Activated gamma-delta T cell treated with anti-CD3 and anti-CD28 coated beads, Interleukin-2, amount 50 U/mL, for 16 hours (primary cell): ENCODE data around the gene FADS6.
"Not testable (repeated sequence)": the region's sequence is repeated elsewhere in the genome, so short reads cannot be mapped to it uniquely, and the experiment has no call there.

Experiments used
- DNase-seq: peaks from one replicate; pipeline ENCODE4 v3.0.0-alpha.2; 2020; ENCODE audit warnings: low read depth

Gene FADS6

DNA sequence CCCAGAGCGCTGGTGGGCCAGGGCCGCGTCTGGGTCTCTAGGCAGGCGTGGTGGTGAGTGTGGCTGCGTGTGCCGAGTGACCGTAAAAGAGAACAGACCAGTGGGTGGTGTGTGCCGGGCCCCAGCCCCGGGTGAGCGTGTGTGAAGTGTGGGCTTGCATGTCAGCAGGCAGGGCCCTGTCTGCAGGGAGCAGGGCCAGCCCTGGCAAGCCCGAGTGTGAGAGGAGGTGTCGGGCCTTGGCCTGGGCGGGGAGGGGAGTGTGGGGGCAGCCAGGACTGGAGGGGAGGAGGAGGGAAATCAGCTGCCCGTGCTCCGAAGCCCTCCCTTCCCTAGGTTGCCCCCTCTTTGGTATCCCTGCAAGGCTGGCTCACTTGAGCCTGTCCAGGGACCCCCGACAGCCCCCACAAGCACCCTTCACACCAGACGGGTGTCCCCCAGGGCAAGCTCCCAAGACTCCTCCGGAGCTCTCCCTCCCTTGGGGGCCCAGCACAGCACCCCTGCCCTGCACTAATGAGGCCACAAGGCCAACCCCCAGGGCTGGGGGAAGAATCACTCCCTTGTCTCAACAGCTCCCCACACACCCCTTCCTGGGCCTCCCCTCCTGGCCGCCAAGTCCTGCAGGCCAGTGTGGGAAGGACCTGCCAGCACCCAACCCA lies 27.7 kb upstream of the FADS6 start:
- no peak for DNase-seq

DNA sequence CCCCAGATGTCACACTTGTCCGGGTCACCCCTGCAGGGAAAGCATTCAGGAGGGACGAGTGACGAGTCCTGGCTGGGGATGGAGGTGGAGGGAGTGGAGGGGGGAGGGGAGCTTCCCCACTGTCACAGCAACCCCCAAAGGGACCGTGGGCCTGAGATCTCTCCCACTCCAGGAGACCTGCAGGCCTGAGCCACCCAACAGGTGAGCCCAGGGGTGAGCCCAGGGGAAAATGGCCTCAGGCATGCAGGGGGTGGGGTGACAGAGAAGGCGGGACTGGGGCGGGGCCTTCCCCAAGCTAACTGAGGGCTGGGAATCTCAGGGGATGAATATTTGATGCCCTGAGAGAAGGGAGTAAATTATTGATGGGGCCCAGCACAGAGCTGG lies 27.2 kb upstream of the FADS6 start:
- no peak for DNase-seq

DNA sequence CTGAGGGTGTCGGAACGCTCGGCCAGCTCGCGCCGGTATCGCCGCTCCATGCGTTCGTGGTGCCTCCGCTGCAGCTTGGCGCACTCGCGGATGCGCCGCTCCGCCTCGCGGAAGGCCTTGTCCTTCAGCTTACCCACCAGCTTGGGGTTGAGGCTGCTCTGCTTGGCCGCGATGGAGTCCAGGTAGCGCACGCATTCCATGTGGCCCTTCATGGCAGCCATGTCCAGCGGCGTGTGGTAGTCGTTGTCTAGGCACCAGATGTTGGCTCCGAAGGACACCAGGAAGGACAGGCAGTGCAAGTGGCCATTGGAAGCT lies 26.8 kb upstream of the FADS6 start:
- DNase-seq = no peak

DNA sequence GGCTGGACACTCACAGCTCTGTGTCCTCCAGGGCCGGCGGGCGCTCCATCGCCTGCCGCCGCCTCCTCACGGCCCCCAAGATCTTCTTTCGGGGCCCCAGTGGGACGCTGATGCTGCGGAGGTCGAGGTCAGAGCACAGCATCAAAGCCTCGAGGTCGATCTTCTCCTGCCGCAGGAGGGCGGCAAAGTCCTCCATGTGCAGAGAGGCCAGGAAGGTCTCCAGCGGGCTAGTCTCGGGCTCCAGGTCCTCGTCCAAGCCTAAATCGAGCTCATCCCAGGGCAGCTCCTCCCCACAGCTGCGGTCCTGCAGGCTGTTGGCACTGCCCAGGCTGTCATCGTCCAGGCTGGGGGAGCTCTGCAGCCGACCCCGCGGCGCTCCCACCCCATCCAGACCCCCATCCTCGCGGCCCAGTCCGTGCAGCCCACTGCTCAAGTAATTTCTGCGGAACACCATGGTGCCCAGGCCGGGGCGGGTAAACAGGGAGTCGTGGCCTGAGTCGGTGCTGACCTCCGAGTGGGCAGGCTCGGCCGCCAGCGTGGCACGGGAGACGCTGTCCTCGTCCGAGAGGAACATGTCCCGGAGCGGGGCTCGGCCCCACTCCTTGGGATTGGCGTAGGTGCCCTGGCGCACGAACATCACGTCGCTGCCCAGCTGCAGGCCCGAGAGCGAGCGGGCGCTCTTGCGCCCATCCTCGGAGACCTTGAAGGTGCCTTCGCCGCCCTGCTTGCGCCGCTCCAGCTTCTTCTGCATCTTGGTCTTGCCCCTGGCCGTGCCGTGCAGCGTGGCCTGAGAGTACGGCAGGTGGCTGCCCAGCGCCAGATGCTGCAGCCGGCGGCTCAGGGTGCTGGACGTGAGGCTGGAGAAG lies 26.2 kb upstream of the FADS6 start:
- DNase-seq = no peak

DNA sequence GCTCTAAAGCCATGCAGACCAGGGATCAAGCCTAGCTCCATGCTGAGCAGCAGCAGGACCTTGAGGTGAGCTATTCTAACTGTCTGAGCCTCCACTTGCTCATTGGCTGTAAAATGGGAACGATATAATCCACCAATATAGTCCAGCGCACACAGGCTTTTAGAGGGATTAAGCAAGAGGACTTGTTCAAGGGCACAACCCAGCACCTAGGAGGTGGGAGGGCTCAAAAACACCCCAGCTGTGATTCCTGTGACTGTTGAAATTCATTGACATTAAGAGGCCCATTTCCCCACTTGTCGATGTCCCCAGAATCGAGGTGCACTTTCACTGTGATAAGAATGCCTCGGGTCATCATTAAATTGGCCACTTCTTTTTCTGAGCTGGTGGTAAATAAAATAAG lies 25.5 kb upstream of the FADS6 start:
- DNase-seq = no peak

DNA sequence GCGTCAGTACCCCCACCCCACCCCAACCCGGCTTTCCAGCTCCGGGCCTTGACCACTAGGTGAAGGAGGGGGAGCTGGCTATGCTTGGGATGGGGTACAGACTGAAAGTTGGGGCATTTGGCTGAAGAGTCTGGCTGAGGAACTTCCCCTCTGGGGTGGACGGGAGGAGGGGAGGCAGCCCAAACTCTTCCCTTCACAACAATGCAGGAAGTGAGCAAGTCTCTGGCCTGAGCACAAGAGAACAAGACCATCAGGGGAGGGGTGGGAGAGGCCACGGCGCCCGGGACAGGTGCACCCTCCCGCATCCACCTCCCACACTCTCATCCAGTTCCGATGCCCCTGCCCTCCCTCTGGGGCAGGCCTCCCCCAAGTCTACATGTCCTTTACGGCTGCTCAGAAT lies 24.0 kb upstream of the FADS6 start:
- no peak for DNase-seq

DNA sequence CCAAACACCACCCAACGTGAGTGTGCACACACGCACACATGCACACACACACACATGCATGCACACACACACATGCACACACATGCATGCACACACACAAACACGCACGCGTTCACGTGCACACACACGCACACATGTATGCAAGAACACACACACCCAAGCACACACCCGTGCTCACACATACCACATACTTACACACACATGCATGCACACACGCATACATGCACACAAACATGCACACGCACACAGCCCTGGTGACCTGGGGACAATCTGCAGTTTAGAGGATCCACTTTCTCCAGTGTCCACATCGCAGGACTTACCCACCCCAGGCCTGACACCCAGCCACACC lies 23.4 kb upstream of the FADS6 start:
- no peak for DNase-seq

DNA sequence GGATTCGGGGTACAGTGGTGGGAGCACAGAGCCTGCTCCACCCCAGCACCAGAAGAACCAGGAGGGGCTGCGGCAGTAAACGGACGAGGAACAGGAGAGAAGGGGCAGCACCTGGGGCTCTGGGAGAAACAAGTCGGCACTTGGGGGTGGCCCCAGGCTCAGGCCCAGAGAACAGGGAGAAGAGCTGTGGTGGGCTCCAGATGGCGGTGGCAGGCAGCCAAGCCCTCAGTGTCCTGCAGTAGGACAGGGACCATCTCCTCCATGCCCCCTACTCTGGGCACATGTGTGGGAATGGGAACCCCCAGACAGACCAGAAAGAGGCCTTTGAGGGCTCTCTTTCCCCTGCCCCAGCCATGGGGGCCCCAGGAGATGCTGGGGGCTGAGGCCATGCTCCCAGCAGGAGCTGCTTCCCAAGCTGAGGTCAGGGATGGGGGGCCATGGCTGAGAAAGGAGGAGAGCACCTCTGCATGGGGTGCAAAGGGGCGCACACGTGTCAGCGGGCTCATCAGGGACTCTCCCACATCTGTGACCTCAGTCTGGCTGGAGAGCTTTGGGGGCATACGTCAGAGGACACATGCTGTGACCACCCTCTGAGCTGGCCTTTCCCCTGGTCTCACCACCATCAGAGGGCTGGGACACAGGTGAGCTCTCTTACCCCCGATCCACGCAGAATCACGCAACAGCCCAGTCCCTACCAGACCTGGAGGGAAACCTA lies 22.9 kb upstream of the FADS6 start:
- DNase-seq = no peak

DNA sequence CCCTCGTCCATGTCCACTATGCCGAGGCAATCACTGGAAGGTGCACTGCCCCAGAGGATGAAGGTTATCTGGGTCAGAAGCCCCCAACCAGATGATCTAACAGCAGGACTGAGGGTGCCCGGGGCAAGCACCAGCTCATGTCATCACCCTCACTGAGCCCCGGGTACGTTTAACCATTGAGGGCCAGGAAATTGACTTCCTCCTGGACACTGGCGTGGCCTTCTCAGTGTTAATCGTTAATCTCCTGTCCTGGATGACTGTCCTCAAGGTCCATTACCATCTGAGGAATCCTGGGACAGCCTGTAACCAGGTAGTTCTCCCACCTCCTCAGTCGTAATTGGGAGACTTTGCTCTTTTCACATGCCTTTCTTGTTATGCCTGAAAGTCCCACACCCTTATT lies 18.0 kb upstream of the FADS6 start:
- not testable (repeated sequence) for DNase-seq

DNA sequence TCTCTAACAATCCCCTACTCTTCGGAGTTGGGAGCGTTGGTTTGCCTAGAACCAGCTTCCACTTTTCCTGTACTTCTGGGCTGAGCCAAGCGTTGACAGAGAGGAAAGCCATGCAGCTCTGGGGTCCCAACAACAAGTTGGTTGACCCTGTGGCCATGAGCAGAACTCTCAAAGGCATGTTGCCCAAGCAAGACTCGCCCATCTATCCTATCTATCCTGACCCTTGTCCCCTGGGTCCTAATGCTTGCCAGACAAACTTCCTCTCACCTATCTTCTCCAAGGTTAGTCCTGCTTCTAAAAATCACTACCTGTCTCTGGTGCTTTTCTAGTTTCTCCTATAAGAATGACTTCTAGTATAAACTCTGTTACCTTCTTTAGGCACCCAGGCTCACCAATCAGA lies 15.7 kb upstream of the FADS6 start:
- DNase-seq = not testable (repeated sequence)

DNA sequence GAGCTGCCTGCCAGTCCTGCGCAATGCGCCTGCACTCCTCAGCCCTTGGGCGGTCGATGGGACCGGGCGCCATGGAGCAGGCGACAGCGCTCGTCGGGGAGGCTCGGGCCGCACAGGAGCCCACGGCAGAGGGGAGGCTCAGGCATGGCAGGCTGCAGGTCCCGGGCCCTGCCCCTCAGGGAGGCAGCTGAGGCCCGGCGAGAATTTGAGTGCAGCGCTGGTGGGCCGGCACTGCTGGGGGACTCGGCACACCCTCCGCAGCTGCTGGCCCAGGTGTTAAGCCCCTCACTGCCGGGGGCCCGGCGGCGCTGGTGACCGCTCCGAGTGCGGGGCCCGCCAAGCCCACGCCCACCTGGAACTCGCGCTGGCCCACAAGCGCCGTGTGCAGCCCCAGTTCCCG lies 13.6 kb upstream of the FADS6 start:
- no peak for DNase-seq

DNA sequence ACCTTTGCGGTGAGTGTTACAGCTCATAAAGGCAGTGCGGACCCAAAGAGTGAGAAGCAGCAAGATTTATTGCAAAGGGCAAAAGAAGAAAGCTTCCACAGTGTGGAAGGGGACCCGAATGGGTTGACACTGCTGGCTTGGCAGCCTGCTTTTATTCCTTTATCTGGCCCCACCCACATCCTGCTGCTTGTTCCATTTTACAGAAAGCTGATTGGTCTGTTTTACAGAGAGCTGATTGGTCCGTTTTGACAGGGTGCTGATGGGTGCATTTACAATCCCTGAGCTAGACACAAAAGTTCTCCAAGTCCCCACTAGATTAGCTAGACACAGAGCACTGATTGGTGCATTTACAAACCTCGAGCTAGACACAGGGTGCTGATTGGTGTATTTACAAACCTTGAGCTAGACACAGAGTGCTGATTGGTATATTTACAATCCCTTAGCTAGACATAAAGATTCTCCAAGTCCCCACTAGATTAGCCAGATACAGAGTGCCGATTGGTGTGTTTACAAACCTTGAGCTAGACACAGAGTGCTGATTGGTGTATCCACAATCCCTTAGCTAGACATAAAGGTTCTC lies 12.9 kb upstream of the FADS6 start:
- DNase-seq = not testable (repeated sequence)

DNA sequence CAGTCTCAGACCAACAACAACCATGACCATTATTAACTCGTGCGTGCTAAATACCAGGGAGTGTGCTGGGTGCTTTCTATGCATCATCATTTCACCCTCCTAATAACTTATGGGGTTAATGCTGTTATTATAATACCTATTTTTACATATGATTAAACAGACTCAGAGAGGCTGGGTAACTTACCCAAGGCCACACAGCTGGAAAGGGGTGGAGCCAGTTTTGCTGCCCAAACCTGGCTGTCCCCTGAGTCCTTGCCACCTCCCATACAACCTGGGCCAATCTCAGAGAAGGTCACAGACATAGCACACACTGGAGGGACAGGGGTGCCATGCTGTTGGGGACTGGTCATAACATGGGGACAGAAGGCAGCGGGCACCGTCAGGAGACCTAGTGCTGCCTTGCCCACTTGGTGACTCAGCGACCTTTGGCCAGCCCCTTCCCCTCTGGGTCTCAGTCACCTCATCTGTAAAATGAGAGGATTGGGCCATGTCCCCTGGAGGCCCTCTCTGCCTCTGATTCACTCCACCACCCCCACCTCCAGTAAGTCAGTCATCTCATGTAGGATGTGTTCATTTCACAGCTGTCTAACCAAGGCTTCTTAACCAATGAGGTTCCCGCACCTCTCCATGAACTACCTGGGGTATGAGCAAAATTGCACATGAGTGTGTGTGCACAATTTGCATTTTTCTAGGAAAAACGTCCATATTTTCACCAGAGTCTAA lies 11.4 kb upstream of the FADS6 start:
- no peak for DNase-seq

DNA sequence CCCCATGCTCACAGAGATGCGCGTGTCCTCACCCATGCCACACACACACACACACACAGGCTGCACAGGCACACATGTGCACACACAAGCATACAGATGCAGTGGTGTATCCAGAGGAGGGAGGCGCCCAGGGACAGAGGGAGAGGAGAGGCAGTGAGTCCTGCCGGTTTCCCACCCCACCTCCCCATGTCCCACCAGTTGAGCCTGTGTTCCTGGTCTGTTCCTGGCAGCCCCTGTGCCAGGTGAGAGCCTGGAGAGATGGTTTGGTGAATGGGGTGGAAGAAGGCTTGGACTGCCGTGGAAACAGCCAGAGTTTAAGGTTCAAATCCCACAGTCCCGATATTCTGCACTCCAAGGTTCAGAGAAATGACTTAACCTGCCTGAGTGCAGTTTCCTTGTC lies 10.2 kb upstream of the FADS6 start:
- DNase-seq = no peak

DNA sequence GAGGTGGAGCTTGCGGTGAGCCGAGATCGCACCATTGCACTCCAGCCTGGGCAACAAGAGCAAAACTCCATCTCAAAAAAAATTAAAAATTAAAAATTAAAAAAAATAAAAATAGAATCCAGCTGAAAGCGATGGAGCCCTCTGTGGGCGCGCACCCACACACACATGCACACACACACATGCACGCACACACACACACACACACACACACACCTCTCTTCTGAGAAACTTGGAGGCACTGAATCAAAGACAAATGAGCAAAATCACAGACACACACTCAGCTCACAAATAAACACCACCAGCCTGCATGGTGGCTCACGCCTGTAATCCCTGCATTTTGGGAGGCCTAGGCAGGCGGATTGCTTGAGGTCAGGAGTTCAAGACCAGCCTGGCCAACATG lies 9.6 kb upstream of the FADS6 start:
- DNase-seq = no peak

DNA sequence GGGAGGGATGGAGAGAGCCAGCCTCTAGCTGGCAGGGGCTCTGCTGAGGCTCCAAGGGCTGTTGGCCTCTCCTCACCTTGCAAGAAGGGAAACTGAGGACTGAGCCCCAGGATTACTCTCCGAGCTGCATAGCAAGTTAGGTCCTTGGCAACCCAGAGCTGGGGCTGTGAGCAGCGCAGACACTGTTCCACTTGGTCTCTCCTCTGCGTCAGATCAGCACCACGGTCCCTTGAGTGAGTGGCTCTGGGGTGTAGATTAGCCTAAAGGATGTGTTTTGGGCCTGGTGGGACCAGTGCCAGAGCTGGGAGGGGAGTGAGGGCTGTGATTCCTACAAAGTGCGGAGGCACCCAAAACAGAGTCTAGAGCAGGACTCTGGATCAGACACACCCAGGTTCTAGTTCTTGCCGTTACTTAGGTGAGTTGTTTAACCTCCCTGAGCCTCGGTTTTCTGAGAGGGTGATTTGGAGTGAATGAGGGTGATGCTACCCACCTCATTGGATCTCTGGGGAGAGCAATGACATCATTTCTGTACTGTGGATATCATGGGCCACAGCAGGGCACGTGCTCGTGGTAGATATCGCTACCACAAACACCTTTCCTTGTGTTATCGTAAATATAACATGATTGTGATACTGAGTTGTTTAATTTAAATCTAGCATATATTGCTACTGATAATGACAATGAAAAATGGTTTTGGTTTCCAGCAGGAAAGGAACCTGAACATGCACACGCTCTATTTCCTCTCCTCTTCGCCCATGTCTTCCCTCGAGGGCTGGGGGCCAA lies 8.1 kb upstream of the FADS6 start:
- DNase-seq = no peak

DNA sequence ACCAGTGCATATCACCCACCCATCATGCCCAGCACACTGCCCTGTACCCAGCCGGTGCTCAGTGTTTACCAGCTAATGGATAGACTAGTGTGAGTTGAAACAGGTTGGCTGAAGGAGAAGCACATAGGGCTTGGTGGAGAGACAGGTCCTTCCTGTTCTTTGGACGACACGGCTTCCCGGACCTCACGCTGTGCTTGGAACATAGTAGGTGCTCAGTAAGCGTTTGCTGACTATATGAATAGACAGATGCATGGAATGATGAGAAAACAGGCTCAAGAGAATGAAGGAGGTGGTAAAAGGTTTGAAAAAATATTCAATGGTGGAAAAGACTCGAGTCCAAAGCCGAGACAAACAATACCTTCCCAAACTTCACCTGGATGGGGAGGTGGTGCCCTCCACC lies 6.8 kb upstream of the FADS6 start:
- DNase-seq = no peak

DNA sequence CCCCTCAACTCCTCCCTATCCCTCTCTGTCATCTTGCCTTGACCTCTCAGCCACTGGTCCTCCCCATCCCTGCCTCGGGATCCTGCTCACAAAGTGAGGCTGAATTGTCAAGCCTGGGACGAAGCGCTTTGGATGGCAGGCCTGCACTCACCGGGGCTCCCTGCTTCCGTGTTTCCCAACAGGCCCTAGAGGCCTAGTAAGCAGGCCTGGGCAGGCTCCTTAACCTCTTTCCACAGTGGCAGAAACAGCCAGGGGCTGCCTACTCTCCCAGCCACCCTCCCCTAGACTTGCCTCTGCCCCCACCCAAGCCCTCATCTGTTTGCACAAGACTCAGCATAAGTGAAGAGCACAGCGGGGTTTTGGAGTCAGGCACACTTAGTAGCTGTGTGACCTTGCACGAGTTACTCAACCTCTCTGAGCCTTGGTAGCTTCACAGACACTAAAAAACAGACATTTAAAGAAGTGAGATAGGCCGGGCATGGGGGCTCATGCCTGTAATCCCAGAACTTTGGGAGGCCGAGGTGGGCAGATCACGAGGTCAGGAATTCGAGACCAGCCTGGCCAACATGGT lies 5.0 kb upstream of the FADS6 start:
- no peak for DNase-seq

DNA sequence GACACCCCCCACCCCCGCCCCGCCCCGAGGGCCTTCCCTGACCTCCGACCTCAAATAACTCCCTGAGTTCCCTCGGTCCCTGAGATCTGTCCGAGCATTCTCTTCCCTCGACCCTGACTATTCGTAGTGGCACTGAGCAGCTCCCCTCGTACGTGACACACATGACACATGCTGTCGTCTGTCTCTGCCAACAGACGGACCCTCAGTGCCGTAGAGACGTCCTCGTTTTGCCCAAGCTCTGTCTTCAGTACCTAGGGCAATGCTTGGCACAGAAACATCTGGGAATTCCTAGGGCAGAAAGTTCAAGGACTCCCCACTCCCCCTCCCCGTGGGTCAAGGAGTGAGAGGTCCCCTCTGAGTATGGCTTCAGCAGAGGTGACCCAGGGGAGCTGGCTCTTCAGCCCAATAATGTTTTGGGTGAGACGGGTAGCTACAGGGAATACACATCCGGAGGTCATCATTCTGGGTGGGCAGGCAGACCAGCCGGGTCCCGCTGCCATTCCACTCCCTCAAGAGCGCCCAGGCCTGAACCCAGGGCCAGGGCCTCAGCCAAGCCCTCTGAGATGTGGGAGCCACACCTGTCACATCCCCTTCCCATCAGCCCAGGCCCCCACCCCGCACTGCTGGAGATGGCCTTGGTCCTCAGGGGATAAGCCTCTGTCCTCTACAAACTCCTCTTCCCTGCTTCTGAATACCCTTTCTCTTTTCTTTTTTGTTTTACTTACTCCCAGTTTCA lies 671 bp upstream of the FADS6 start:
- DNase-seq = no peak

DNA sequence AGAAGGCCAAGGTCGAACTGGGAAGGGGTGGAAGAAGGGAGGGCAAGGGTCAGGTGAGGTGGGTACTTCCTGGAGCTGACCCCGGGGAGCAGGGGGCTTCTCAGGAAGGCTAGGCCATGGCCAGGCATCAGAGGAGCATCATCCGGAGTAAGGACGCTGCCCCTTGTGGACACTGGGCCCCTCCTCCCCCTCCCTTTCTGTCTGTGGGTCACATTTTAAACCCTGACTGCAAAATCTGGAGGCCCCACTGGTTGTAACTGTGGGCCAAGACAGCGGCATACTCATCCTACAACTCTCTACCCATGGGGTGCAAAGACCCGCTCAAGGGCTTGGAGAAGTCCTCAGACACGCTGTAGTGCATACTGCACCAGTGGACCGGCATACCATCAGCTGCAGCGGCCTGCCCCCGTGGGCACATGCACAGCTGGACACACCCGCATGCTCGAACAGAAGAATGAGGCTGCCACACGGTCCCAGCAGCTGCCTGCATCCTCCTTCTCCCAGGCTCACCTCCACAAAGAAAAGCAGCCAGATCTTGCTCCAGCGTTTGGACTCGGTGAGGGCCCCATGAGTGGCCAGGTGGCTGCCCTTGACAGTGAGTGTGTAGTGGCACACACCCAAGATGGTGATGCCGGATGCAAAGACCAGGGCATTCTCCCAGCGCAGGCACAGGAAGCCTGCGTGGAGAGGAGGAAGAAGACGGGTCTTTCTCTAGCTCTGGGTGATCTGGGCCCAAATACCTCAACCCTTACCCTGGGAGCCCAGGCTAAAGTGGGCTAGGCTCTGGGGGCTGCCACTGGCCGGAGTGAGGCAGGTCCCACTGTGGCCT lies 1.2 kb downstream of the FADS6 start:
- no peak for DNase-seq
